Liver (tissue), 9 donors: Measurements from ENCODE around the gene NISCH. TPM values are rescaled to one million over a fixed set of nuclear protein-coding genes. Genes with fewer than 3 reads are reported as not detected.

ENCODE experiments used
- DNase-seq: peaks from one replicate; pipeline ENCODE4 v3.0.0-alpha.2; 2017; ENCODE audit warnings: low spot score
- H3K27ac ChIP-seq, 2 donors: one replicate each; pipeline ENCODE4 v1.7.0; 2013; ENCODE audit warnings: inconsistent platforms in 2 of 2, low read length in 2 of 2, control low read depth in 1 of 2, low read depth in 1 of 2, mild to moderate bottlenecking in 1 of 2
- H3K27me3 ChIP-seq, 4 donors: one replicate each; pipeline versions ENCODE4 v1.6.1 to v1.7.0; 2013; ENCODE audit warnings: low read length in 3 of 4, inconsistent platforms in 1 of 4, mild to moderate bottlenecking in 1 of 4, moderate library complexity in 1 of 4; ENCODE audit not compliant: control insufficient read depth in 4 of 4, insufficient read depth in 4 of 4
- H3K36me3 ChIP-seq, 4 donors: one replicate each; pipeline versions ENCODE4 v1.6.1 to v1.7.0; 2013; ENCODE audit warnings: low read length in 3 of 4, mild to moderate bottlenecking in 3 of 4, low read depth in 1 of 4, moderate library complexity in 1 of 4; ENCODE audit not compliant: control insufficient read depth in 4 of 4, insufficient read depth in 3 of 4
- H3K4me1 ChIP-seq, 4 donors: one replicate each; pipeline versions ENCODE4 v1.6.1 to v1.7.0; 2013; ENCODE audit warnings: low read length in 3 of 4, mild to moderate bottlenecking in 3 of 4, moderate library complexity in 1 of 4; ENCODE audit not compliant: control insufficient read depth in 4 of 4, insufficient read depth in 4 of 4
- H3K4me3 ChIP-seq, 3 donors: one replicate each; pipeline versions ENCODE4 v1.6.1 to v1.7.0; 2013; ENCODE audit warnings: low read length in 3 of 3, control low read depth in 1 of 3, low read depth in 1 of 3, mild to moderate bottlenecking in 1 of 3
- H3K9ac ChIP-seq, 2 donors: one replicate each; pipeline ENCODE4 v1.7.0; 2013; ENCODE audit warnings: low read length in 2 of 2, mild to moderate bottlenecking in 2 of 2, moderate library complexity in 2 of 2, control low read depth in 1 of 2, low read depth in 1 of 2
- H3K9me3 ChIP-seq, 4 donors: one replicate each; pipeline versions ENCODE4 v1.6.1 to v1.7.0; 2013; ENCODE audit warnings: low read length in 3 of 4; ENCODE audit not compliant: control insufficient read depth in 4 of 4
- ATF3 ChIP-seq: IDR thresholded peaks from 2 replicates; pipeline ENCODE4 v1.6.1; 2016; ENCODE audit warnings: antibody characterized with exemption
- EGR1 ChIP-seq, 2 donors: IDR thresholded peaks; 2 replicates each; pipeline ENCODE4 v1.6.1; 2016 to 2018; ENCODE audit warnings: antibody characterized with exemption in 2 of 2, low read depth in 2 of 2
- FOXA1 ChIP-seq: IDR thresholded peaks from 2 replicates; pipeline ENCODE4 v1.6.1; 2016; ENCODE audit warnings: antibody characterized with exemption
- FOXA2 ChIP-seq: IDR thresholded peaks from 2 replicates; pipeline ENCODE4 v1.6.1; 2016; ENCODE audit warnings: antibody characterized with exemption
- GABPA ChIP-seq, 2 donors: IDR thresholded peaks in 1 of 2; conservative IDR thresholded peaks in 1 of 2; 2 replicates each; pipeline ENCODE4 v1.6.1; 2016; ENCODE audit warnings: antibody characterized with exemption in 2 of 2, mild to moderate bottlenecking in 1 of 2, moderate library complexity in 1 of 2
- HNF4A ChIP-seq, 2 donors: conservative IDR thresholded peaks; 2 replicates each; pipeline ENCODE4 v1.6.1; 2016; ENCODE audit warnings: antibody characterized with exemption in 2 of 2, mild to moderate bottlenecking in 2 of 2
- JUND ChIP-seq, 2 donors: IDR thresholded peaks; 2 replicates each; pipeline ENCODE4 v1.6.1; 2016; ENCODE audit warnings: antibody characterized with exemption in 2 of 2
- RAD21 ChIP-seq, 2 donors: IDR thresholded peaks; 2 replicates each; pipeline ENCODE4 v1.6.1; 2016; ENCODE audit warnings: antibody characterized with exemption in 2 of 2, mild to moderate bottlenecking in 2 of 2
- SP1 ChIP-seq: IDR thresholded peaks from 2 replicates; pipeline ENCODE4 v1.6.1; 2018; ENCODE audit warnings: antibody characterized with exemption, mild to moderate bottlenecking
- TAF1 ChIP-seq: conservative IDR thresholded peaks from 2 replicates; pipeline ENCODE4 v1.6.1; 2016; ENCODE audit warnings: antibody characterized with exemption, mild to moderate bottlenecking
- YY1 ChIP-seq: IDR thresholded peaks from 2 replicates; pipeline ENCODE4 v1.6.1; 2016; ENCODE audit warnings: antibody characterized with exemption, mild to moderate bottlenecking
- WGBS: extraction: QIAGEN DNeasy Blood & Tissue Kit; methylation state at CpG from one replicate; pipeline ENCODE4 v1.1.7; 2013; 5-methylcytosine and 5-hydroxymethylcytosine counted together
- polyA plus RNA-seq, 2 donors: library from polyadenylated mRNA; stranded (reverse) in 1 of 2; unstranded in 1 of 2; fragments of 200-250 nt in 1 of 2; fragments of >200 nt in 1 of 2; fragmentation: Nextera tagmentation in 1 of 2; extraction: Ambion mirVana in 1 of 2; gene quantifications; one replicate each; pipeline versions ENCODE4 v1.2.1 to v1.2.3, GENCODE V29; 2013 to 2015
- total RNA-seq, 2 donors: library from RNA; depleted of rRNA; stranded (reverse); fragments of >200 nt; gene quantifications; one replicate each; pipeline ENCODE4 v1.2.3, GENCODE V29; 2014
- TF ChIP-seq, protein P1 (sequence below): IDR thresholded peaks from 2 replicates; pipeline ENCODE4 v1.6.1; 2016; ENCODE audit warnings: antibody characterized with exemption
- TF ChIP-seq, protein P2 (sequence below): IDR thresholded peaks from 2 replicates; pipeline ENCODE4 v1.6.1; 2016; ENCODE audit warnings: antibody characterized with exemption, mild to moderate bottlenecking
- donor health status: healthy.
- donor health status: healthy.
- donor health status: healthy.
- donor health status: healthy.
- donor health status: healthy.

Gene NISCH
- total and polyA plus RNA-seq, 4 donors, result 10.8 to 39.8 (median 17.6) TPM

- no peak for TF ChIP-seq SP1
- TF ChIP-seq RAD21 (IDR thresholded peaks at IDR 0.05), result no peak
- TF ChIP-seq TAF1, result no peak
- TF ChIP-seq EGR1 (IDR thresholded peaks at IDR 0.05; ENCODE audit: low read depth in 2 of 2), result no peak
- no peak for TF ChIP-seq GABPA (IDR thresholded peaks at IDR 0.05 in 1 of 2, conservative IDR thresholded peaks at IDR 0.05 in 1 of 2)
- TF ChIP-seq HNF4A (conservative IDR thresholded peaks at IDR 0.05), result no peak
- TF ChIP-seq YY1, result no peak
Observed at GRCh38 chr3:52518723-52519444, 63.5 kb downstream of the NISCH start (continued).

GRCh38 chr3:52519445-52520140 is 64.2 kb downstream of the NISCH start:
- Histone ChIP-seq H3K4me1 (no peaks in the 10 kb centered on the region), H3K36me3 (no peaks in the 10 kb centered on the region), H3K27me3 (no peaks in the 10 kb centered on the region), H3K9ac (no peak overlapping the region), H3K9me3 (no peaks in the 10 kb centered on the region), H3K27ac (no peak overlapping the region), H3K4me3 (no peak overlapping the region)
- DNase-seq, result no peak
- 92% methylated on average over 22 of the region's 22 CpGs for WGBS
- TF ChIP-seq FOXA1 (no peak), EGR1 (IDR thresholded peaks at IDR 0.05; ENCODE audit: low read depth in 2 of 2) (no peak), YY1 (no peak), ATF3 (no peak)
- TF ChIP-seq, protein P1, sequence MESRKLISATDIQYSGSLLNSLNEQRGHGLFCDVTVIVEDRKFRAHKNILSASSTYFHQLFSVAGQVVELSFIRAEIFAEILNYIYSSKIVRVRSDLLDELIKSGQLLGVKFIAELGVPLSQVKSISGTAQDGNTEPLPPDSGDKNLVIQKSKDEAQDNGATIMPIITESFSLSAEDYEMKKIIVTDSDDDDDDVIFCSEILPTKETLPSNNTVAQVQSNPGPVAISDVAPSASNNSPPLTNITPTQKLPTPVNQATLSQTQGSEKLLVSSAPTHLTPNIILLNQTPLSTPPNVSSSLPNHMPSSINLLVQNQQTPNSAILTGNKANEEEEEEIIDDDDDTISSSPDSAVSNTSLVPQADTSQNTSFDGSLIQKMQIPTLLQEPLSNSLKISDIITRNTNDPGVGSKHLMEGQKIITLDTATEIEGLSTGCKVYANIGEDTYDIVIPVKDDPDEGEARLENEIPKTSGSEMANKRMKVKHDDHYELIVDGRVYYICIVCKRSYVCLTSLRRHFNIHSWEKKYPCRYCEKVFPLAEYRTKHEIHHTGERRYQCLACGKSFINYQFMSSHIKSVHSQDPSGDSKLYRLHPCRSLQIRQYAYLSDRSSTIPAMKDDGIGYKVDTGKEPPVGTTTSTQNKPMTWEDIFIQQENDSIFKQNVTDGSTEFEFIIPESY, result no peak
- TF ChIP-seq, protein P2, sequence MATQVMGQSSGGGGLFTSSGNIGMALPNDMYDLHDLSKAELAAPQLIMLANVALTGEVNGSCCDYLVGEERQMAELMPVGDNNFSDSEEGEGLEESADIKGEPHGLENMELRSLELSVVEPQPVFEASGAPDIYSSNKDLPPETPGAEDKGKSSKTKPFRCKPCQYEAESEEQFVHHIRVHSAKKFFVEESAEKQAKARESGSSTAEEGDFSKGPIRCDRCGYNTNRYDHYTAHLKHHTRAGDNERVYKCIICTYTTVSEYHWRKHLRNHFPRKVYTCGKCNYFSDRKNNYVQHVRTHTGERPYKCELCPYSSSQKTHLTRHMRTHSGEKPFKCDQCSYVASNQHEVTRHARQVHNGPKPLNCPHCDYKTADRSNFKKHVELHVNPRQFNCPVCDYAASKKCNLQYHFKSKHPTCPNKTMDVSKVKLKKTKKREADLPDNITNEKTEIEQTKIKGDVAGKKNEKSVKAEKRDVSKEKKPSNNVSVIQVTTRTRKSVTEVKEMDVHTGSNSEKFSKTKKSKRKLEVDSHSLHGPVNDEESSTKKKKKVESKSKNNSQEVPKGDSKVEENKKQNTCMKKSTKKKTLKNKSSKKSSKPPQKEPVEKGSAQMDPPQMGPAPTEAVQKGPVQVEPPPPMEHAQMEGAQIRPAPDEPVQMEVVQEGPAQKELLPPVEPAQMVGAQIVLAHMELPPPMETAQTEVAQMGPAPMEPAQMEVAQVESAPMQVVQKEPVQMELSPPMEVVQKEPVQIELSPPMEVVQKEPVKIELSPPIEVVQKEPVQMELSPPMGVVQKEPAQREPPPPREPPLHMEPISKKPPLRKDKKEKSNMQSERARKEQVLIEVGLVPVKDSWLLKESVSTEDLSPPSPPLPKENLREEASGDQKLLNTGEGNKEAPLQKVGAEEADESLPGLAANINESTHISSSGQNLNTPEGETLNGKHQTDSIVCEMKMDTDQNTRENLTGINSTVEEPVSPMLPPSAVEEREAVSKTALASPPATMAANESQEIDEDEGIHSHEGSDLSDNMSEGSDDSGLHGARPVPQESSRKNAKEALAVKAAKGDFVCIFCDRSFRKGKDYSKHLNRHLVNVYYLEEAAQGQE, result no peak

- Histone ChIP-seq H3K4me3 (no peak overlapping the region), H3K9ac (no peak overlapping the region), H3K36me3 (no peaks in the 10 kb centered on the region), H3K4me1 (no peaks in the 10 kb centered on the region), H3K27me3 (no peaks in the 10 kb centered on the region), H3K27ac (no peak overlapping the region), H3K9me3 (no peaks in the 10 kb centered on the region)
- no peak for TF ChIP-seq ATF3
- TF ChIP-seq JUND (IDR thresholded peaks at IDR 0.05), result no peak
- no peak for TF ChIP-seq TAF1
- TF ChIP-seq FOXA2, result no peak
- no peak for TF ChIP-seq YY1
- WGBS, result 94% methylated on average over 14 of the region's 14 CpGs
- DNase-seq, result no peak
Observed at GRCh38 chr3:52520141-52520667, 64.8 kb downstream of the NISCH start.
